Measurements from ENCODE around the gene MISP3. TPM values are rescaled to one million over a fixed set of nuclear protein-coding genes. Genes with fewer than 3 reads are reported as not detected.
A peak's percentile ranks its signal among the peaks of the same experiment; 100 is the strongest.

Gene MISP3
- total RNA-seq, 2 experiments from 2014 or later = 0.39 to 0.49 TPM

DNA sequence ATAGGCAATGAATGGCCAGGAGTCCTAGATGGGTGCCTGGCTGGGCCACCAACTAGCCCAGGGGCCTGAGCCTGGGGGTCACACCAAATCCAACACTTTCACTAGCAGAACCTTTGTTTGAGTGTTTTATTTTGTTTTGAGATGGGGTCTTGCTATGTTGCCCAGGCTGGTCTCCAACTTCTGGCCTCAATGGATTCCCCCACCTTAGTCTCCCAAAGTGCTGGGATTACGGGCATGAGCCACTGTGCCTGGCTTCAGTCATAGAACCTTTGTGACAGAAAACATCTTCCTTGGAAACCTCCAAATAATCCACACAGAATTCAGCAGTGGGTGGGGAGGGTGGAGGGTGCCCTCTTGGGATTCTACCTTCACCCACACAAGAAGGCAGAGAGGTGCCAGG lies 38.9 kb downstream of the MISP3 start:
- Mint-ChIP-seq H3K4me1 (ENCODE audit: low read depth) (peaks cover 49% of the 10 kb centered on the region), H3K9me3 (no peaks in the 10 kb centered on the region), H3K36me3 (ENCODE audit: low read depth) (peaks cover 4% of the 10 kb centered on the region), H3K27me3 (no peaks in the 10 kb centered on the region), H3K4me3 (no peak overlapping the region), H3K27ac (no peak overlapping the region)
- H3K4me3 ChIP-seq (ENCODE audit: low read length) = no peak overlapping the region
- H3K9me3 ChIP-seq (ENCODE audit: control insufficient read depth in 1 of 2, insufficient read depth in 1 of 2, low read length in 2 of 2) = no peaks in the 10 kb centered on the region
- no peak overlapping the region for H3K27ac ChIP-seq (ENCODE audit: low read depth in 1 of 2, low read length in 2 of 2)
- intact Hi-C loops (cut with DNase I, micrococcal nuclease) = no loop called here
- CTCF ChIA-PET = interaction anchor here (1.1 kb wide), 1 partner anchor 237 kb away, joined by 3 read pairs; no protein-coding TSS in a partner anchor
- DNase-seq = no peak
- ATAC-seq (ENCODE audit: poor library complexity) = no peak
- peaks cover 55% of the 10 kb centered on the region for H3K4me1 ChIP-seq (ENCODE audit: insufficient read depth, low read length)
- POLR2A ChIA-PET = no interaction called here
- no peak for TF ChIP-seq CTCF (IDR thresholded peaks at IDR 0.05)
- H3K27me3 ChIP-seq (ENCODE audit: control insufficient read depth in 1 of 2, insufficient read depth in 2 of 2, low read length in 2 of 2) = no peaks in the 10 kb centered on the region
- peaks cover 7% of the 10 kb centered on the region for H3K36me3 ChIP-seq (ENCODE audit: insufficient read depth, low read length)

DNA sequence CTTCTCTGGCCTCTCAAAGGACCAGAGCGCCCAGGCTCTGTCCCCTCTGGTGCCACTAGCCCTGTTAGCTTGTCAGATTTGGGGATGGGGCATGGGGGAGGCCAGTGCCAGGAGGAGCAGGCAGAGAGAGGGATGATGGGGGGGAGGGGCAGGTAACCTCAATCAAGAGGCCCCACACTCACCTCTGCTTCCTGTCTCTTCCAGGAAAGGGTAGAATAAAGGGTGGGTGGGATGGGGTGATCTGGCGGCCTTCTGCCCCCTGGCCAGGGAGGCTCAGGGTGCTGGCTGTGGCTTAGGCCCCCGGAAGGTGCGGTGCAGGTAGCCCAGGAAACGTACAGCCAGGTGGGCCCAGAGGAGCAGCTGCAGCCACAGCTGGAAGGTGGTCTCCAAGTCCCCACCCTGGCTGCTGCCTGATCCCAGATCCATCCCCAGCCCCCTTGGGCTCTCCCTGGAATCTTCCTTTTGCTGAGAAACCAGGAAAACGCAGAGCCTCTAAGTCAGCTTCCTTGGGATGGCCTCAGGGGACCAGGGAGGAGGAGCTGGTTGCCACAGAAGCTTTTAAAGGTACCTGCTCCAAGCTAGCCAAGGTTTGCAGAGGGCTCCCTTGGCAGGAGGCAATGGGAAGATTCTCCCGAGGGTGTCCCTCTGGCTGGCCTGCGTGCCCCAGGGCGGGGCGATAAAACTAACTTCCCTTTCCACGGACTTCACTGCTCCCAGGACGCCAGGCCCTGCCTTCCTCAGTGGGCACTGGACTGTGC lies 39.6 kb downstream of the MISP3 start:
- Mint-ChIP-seq H3K27me3 (no peaks in the 10 kb centered on the region), H3K9me3 (no peaks in the 10 kb centered on the region), H3K4me1 (ENCODE audit: low read depth) (peaks cover 55% of the 10 kb centered on the region), H3K27ac (no peak overlapping the region), H3K36me3 (ENCODE audit: low read depth) (peaks cover 8% of the 10 kb centered on the region), H3K4me3 (no peak overlapping the region)
- no peaks in the 10 kb centered on the region for H3K9me3 ChIP-seq (ENCODE audit: control insufficient read depth in 1 of 2, insufficient read depth in 1 of 2, low read length in 2 of 2)
- no peaks in the 10 kb centered on the region for H3K27me3 ChIP-seq (ENCODE audit: control insufficient read depth in 1 of 2, insufficient read depth in 2 of 2, low read length in 2 of 2)
- no peak for TF ChIP-seq CTCF (IDR thresholded peaks at IDR 0.05)
- intact Hi-C loops (cut with DNase I, micrococcal nuclease) = no loop called here
- ChIA-PET CTCF (interaction anchor here (1.3 kb wide), 1 partner anchor 9 kb away, joined by 3 read pairs; no protein-coding TSS in a partner anchor), POLR2A (interaction anchor here (1.2 kb wide), 1 partner anchor 30 kb away, joined by 3 read pairs; no protein-coding TSS in a partner anchor)
- peak overlapping the region in 1 of 2 donors; percentile 29 for H3K27ac ChIP-seq (ENCODE audit: low read depth in 1 of 2, low read length in 2 of 2)
- ATAC-seq (ENCODE audit: poor library complexity) (no peak), DNase-seq (peak in 1 of 14 experiments; percentile 18)
- peaks cover 62% of the 10 kb centered on the region for H3K4me1 ChIP-seq (ENCODE audit: insufficient read depth, low read length)
- H3K4me3 ChIP-seq (ENCODE audit: low read length) = no peak overlapping the region
- peaks cover 6% of the 10 kb centered on the region for H3K36me3 ChIP-seq (ENCODE audit: insufficient read depth, low read length)

GRCh38 chr19:14112809-14113385 lies 40.3 kb downstream of the MISP3 start:
- ATAC-seq (ENCODE audit: poor library complexity) (no peak), DNase-seq (no peak)
- Histone ChIP-seq H3K36me3 (ENCODE audit: insufficient read depth, low read length) (no peaks in the 10 kb centered on the region), H3K4me3 (ENCODE audit: low read length) (no peak overlapping the region), H3K4me1 (ENCODE audit: insufficient read depth, low read length) (peaks cover 63% of the 10 kb centered on the region), H3K9me3 (ENCODE audit: control insufficient read depth in 1 of 2, insufficient read depth in 1 of 2, low read length in 2 of 2) (no peaks in the 10 kb centered on the region), H3K27ac (ENCODE audit: low read depth in 1 of 2, low read length in 2 of 2) (no peak overlapping the region), H3K27me3 (ENCODE audit: control insufficient read depth in 1 of 2, insufficient read depth in 2 of 2, low read length in 2 of 2) (no peaks in the 10 kb centered on the region)
- ChIA-PET CTCF (interaction anchor here (1.3 to 4.2 kb wide), 2 partner anchors 10 to 24 kb away, joined by 3 to 18 read pairs; partner anchors contain the start of gene ASF1B), POLR2A (interaction anchor here (1.2 kb wide), 1 partner anchor 31 kb away, joined by 3 read pairs; no protein-coding TSS in a partner anchor)
- Mint-ChIP-seq H3K4me1 (ENCODE audit: low read depth) (peaks cover 60% of the 10 kb centered on the region), H3K27me3 (no peaks in the 10 kb centered on the region), H3K9me3 (no peaks in the 10 kb centered on the region), H3K27ac (no peak overlapping the region), H3K4me3 (no peak overlapping the region), H3K36me3 (ENCODE audit: low read depth) (peaks cover 13% of the 10 kb centered on the region)
- no peak for TF ChIP-seq CTCF (IDR thresholded peaks at IDR 0.05)
- intact Hi-C loops (cut with DNase I, micrococcal nuclease) = no loop called here

Measured in CD4-positive, alpha-beta T cell (primary cell).